ENCODE data around the gene GP1BB.

DNA sequence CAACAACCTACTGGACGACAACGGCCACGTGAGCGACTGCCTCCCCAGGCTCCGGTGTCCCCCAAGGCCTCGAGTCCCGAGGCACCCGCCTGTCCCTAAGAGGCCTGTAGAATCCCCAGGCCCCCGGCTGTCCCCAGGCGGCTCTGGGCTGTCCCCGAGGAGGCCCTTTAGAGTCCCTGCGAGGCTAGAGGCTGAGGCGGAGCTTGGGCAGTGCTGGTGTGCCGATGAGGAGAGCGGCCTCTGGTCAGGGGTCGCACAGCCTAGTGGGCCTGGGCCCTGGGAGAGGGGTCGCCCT is 40.9 kb downstream of the GP1BB start:
- TF ChIP-seq, protein P1, sequence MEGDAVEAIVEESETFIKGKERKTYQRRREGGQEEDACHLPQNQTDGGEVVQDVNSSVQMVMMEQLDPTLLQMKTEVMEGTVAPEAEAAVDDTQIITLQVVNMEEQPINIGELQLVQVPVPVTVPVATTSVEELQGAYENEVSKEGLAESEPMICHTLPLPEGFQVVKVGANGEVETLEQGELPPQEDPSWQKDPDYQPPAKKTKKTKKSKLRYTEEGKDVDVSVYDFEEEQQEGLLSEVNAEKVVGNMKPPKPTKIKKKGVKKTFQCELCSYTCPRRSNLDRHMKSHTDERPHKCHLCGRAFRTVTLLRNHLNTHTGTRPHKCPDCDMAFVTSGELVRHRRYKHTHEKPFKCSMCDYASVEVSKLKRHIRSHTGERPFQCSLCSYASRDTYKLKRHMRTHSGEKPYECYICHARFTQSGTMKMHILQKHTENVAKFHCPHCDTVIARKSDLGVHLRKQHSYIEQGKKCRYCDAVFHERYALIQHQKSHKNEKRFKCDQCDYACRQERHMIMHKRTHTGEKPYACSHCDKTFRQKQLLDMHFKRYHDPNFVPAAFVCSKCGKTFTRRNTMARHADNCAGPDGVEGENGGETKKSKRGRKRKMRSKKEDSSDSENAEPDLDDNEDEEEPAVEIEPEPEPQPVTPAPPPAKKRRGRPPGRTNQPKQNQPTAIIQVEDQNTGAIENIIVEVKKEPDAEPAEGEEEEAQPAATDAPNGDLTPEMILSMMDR (IDR thresholded peaks at IDR 0.05; ENCODE audit: low read length): no peak
- TF ChIP-seq EZH2 (optimal IDR thresholded peaks at IDR 0.05; ENCODE audit: low read depth, low read length): no peak
